ENCODE results near the gene EMSY. TPM values are rescaled to one million over a fixed set of nuclear protein-coding genes. Genes with fewer than 3 reads are reported as not detected.

Gene EMSY
- total and polyA plus RNA-seq, 2 donors (not counting 1 experiment from before 2014, with no cell fraction given), result 27.4 to 59.7 TPM

- no peak overlapping the region for H3K27ac ChIP-seq (ENCODE audit: low read length in 2 of 2)
- DNase-seq, result no peak
- no peak for ATAC-seq (ENCODE audit: low read depth)
- no peaks in the 10 kb centered on the region for H4K20me1 ChIP-seq (ENCODE audit: control insufficient read depth, insufficient read depth, low read length, poor library complexity, severe bottlenecking)
- no peaks in the 10 kb centered on the region for H3K79me2 ChIP-seq (ENCODE audit: control insufficient read depth, insufficient read depth, low read length)
- H3K4me2 ChIP-seq (replicated peaks; ENCODE audit: low read depth, low read length, poor library complexity, severe bottlenecking), result no peak overlapping the region
- no peak overlapping the region for H3K9ac ChIP-seq (ENCODE audit: low read length)
- Mint-ChIP-seq H3K4me1 (peaks cover 1% of the 10 kb centered on the region), H3K27ac (no peak overlapping the region), H3K4me3 (no peak overlapping the region), H3K27me3 (peaks cover 34% of the 10 kb centered on the region), H3K9me3 (ENCODE audit: insufficient read depth) (no peaks in the 10 kb centered on the region)
- no peaks in the 10 kb centered on the region for H3K36me3 ChIP-seq (replicated peaks in 1 of 2; ENCODE audit: control extremely low read depth in 1 of 2, control insufficient read depth in 1 of 2, extremely low read depth in 1 of 2, insufficient read depth in 2 of 2, low read length in 1 of 2)
- no peaks in the 10 kb centered on the region for H3K4me1 ChIP-seq (ENCODE audit: control insufficient read depth in 2 of 2, insufficient read depth in 2 of 2, low read length in 2 of 2)
- no peak overlapping the region for H3K4me3 ChIP-seq (ENCODE audit: control extremely low read depth in 1 of 5, extremely low read depth in 1 of 5, insufficient read depth in 1 of 5, low read depth in 2 of 5, low read length in 4 of 5)
- no peaks in the 10 kb centered on the region for H3K9me3 ChIP-seq (ENCODE audit: control extremely low read depth in 1 of 3, control insufficient read depth in 2 of 3, insufficient read depth in 1 of 3, low read length in 2 of 3)
- CTCF ChIA-PET, result no interaction called here
- TF ChIP-seq CTCF (IDR thresholded peaks at IDR 0.05), result no peak
- no peak for TF ChIP-seq EZH2 (IDR thresholded peaks at IDR 0.05; ENCODE audit: borderline replicate concordance, insufficient read depth, low read depth, low read length, poor library complexity, severe bottlenecking)
- WGBS (ENCODE audit: insufficient coverage), result no CpG with 5 or more reads among the region's 8 CpGs
- POLR2A ChIA-PET, result no interaction called here
- H2AFZ ChIP-seq (ENCODE audit: insufficient read depth, low read depth, low read length, poor library complexity, severe bottlenecking), result no peak overlapping the region
- intact Hi-C loops (cut with micrococcal nuclease), result no loop called here
- peaks cover 0 to 17% (median 4%) of the 10 kb centered on the region in 4 experiments for H3K27me3 ChIP-seq (replicated peaks in 1 of 4; ENCODE audit: control extremely low read depth in 1 of 4, control insufficient read depth in 3 of 4, insufficient read depth in 4 of 4, low read length in 3 of 4)
Measured at GRCh38 chr11:76561245-76561644, 116.4 kb downstream of the EMSY start.

DNA sequence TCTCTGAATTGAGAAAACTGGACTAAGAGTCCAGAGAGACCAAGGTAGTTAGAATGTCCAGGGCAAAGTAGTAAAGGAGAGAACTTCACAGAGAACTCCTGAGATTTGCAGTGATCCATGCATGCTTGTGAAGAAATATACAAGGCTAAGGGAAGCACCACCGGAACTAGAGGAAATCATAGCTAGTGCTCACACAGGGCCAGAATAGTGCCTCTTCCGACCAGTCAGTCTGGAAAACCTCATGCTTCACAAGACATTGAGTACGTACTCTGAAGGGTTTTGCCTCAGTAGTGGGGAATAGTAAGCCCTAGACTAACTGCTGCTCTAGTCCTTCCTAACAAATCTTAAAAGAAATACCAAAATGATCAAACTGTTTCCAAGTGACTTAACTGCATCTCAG, 117.7 kb downstream of the EMSY start:
- H3K4me1 ChIP-seq (ENCODE audit: control insufficient read depth in 2 of 2, insufficient read depth in 2 of 2, low read length in 2 of 2), result no peaks in the 10 kb centered on the region
- H3K79me2 ChIP-seq (ENCODE audit: control insufficient read depth, insufficient read depth, low read length), result no peaks in the 10 kb centered on the region
- Mint-ChIP-seq H3K27ac (no peak overlapping the region), H3K27me3 (peaks cover 34% of the 10 kb centered on the region), H3K4me1 (peaks cover 1% of the 10 kb centered on the region), H3K9me3 (ENCODE audit: insufficient read depth) (no peaks in the 10 kb centered on the region), H3K4me3 (no peak overlapping the region)
- TF ChIP-seq CTCF (IDR thresholded peaks at IDR 0.05) (no peak), EZH2 (IDR thresholded peaks at IDR 0.05; ENCODE audit: borderline replicate concordance, insufficient read depth, low read depth, low read length, poor library complexity, severe bottlenecking) (no peak)
- H3K9ac ChIP-seq (ENCODE audit: low read length), result no peak overlapping the region
- DNase-seq (no peak), ATAC-seq (ENCODE audit: low read depth) (no peak)
- intact Hi-C loops (cut with micrococcal nuclease), result no loop called here
- H3K36me3 ChIP-seq (replicated peaks in 1 of 2; ENCODE audit: control extremely low read depth in 1 of 2, control insufficient read depth in 1 of 2, extremely low read depth in 1 of 2, insufficient read depth in 2 of 2, low read length in 1 of 2), result no peaks in the 10 kb centered on the region
- no peak overlapping the region for H3K27ac ChIP-seq (ENCODE audit: low read length in 2 of 2)
- H2AFZ ChIP-seq (ENCODE audit: insufficient read depth, low read depth, low read length, poor library complexity, severe bottlenecking), result no peak overlapping the region
- CTCF ChIA-PET, result no interaction called here
- H3K4me3 ChIP-seq (ENCODE audit: control extremely low read depth in 1 of 5, extremely low read depth in 1 of 5, insufficient read depth in 1 of 5, low read depth in 2 of 5, low read length in 4 of 5), result no peak overlapping the region
- POLR2A ChIA-PET, result no interaction called here
- peaks cover 0 to 17% (median 4%) of the 10 kb centered on the region in 4 experiments for H3K27me3 ChIP-seq (replicated peaks in 1 of 4; ENCODE audit: control extremely low read depth in 1 of 4, control insufficient read depth in 3 of 4, insufficient read depth in 4 of 4, low read length in 3 of 4)
- H3K9me3 ChIP-seq (ENCODE audit: control extremely low read depth in 1 of 3, control insufficient read depth in 2 of 3, insufficient read depth in 1 of 3, low read length in 2 of 3), result no peaks in the 10 kb centered on the region
- WGBS (ENCODE audit: insufficient coverage), result 100% methylated on average over 1 of the region's 3 CpGs
- H3K4me2 ChIP-seq (replicated peaks; ENCODE audit: low read depth, low read length, poor library complexity, severe bottlenecking), result no peak overlapping the region
- H4K20me1 ChIP-seq (ENCODE audit: control insufficient read depth, insufficient read depth, low read length, poor library complexity, severe bottlenecking), result no peaks in the 10 kb centered on the region
